HG03558 (cell line): ENCODE results near the gene GPX4.

Source experiments
- ATAC-seq: cut with Tn5 transposase; IDR thresholded peaks from one replicate; pipeline ENCODE4 v1.9.1; 2021; ENCODE audit warnings: moderate number of reproducible peaks; ENCODE audit not compliant: unreplicated experiment; ENCODE audit errors: extremely low read depth

GPX4 gene, protein sequence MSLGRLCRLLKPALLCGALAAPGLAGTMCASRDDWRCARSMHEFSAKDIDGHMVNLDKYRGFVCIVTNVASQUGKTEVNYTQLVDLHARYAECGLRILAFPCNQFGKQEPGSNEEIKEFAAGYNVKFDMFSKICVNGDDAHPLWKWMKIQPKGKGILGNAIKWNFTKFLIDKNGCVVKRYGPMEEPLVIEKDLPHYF

DNA sequence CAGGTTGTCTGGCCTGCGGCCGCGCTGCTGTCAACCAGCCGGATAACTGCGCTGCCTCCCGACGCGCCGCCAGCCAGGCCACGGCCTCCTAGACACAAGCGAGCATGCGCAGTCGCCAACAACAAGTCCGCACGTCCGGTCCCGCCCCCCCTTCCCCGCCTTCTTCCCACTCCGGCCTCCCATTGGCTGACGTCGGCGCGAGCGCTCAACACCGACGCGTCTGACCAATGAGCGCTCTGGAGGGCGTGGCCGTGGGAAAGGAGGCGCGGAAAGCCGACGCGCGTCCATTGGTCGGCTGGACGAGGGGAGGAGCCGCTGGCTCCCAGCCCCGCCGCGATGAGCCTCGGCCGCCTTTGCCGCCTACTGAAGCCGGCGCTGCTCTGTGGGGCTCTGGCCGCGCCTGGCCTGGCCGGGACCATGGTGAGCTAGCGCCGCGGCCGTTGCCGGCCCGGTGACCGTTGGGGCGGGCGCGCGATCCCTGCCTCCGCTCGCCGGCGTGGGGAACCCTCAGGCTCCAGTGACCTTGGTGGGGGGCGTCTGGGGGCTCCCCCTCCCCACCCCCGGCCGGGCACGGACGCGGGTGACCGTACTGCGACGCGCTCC lies at the start of gene GPX4:
GPX4 (plus strand) TSS at position 287 of the 603 bp plus-strand sequence; CDS start at position 337, 50 bp downstream.
- peak; percentile 36 for ATAC-seq

DNA sequence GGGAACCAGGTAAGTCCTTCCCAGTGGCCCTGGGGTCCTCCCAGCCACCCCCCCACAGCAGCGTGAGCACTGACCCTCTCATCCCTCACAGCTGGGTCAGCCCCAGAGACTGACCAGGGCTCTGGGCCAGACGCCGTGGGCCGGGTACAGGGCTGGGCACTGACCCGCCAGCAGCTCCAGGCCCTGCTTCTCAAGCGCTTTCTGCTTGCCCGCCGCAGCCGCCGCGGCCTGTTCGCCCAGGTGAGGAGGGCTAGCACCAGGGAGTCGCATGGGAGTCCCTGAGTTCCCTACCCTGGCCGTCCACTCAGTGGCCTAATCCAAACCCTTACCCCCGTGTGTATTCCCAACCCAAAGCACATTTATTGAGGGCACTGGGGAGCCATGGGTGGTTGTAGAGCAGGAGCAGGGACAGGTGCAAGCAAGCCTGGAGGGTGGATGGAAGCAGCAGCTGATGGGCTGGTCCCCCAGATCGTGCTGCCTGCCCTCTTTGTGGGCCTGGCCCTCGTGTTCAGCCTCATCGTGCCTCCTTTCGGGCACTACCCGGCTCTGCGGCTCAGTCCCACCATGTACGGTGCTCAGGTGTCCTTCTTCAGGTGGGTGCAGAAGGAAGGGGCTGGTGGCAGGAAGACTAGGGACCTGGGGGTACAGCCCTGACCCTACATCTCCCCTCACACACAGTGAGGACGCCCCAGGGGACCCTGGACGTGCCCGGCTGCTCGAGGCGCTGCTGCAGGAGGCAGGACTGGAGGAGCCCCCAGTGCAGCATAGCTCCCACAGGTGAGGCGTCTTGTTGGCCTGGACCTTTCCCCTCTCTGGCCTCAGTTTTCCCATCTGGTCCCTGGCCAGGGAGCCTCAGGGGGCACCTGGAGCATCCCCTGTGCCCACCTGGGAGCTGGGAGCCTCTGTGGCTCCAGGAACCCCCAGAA lies 49.4 kb upstream of the GPX4 start:
- no peak for ATAC-seq

DNA sequence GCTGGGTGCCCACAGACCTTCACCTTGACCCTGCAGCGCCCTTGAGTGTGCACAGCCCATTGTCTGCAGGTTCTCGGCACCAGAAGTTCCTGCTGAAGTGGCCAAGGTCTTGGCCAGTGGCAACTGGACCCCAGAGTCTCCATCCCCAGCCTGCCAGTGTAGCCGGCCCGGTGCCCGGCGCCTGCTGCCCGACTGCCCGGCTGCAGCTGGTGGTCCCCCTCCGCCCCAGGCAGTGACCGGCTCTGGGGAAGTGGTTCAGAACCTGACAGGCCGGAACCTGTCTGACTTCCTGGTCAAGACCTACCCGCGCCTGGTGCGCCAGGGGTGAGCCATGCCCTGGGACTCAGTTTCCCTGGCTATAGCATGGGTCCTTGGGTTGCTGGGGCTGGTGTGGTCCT lies 48.8 kb upstream of the GPX4 start:
- ATAC-seq: no peak

DNA sequence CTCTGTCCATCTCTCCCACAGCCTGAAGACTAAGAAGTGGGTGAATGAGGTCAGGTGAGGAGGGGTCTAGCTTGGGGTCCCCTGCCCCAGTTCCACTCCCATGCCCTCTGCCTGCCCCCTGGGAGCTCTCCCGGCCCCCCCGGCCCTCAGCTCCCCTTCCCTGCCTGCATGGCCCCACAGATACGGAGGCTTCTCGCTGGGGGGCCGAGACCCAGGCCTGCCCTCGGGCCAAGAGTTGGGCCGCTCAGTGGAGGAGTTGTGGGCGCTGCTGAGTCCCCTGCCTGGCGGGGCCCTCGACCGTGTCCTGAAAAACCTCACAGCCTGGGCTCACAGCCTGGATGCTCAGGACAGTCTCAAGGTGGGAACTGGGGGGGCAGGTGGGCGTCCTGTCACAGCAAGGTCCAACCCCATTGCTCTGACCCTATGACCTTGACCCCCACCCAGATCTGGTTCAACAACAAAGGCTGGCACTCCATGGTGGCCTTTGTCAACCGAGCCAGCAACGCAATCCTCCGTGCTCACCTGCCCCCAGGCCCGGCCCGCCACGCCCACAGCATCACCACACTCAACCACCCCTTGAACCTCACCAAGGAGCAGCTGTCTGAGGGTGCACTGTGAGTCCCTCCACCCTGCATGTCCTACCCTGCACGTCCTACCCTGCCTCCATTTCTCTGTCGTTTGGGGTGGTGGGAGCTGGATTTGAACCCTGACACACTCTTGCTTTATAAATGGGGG lies 47.7 kb upstream of the GPX4 start:
- no peak for ATAC-seq

DNA sequence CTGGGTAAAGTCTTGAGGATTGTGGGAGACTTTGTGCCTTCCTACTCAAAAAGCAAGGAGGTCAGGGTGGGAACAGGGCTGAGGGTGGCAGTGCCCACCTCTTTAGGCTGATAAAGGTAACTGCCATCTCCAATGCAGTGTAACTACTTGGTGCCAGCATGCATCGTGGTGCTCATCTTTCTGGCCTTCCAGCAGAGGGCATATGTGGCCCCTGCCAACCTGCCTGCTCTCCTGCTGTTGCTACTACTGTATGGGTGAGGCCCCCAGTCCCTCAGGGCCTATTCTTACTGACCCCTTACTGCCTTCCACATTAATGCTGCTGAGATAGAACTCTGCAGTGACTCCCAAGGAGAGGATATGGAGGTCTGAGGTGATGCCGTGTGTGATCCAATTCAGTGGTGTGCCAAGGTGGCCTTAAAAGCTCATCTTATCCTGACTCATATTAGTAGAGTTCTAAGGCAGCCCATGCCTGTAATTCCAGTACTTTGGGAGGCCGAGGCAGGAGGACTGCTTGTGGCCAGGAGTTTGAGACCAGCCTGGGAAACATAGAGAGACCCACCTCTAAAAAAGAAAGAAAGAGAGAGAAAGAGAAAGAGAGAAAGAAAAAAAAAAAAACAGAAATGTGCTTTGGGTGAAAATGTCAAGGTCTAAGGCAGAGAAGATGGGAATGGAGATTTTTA lies 46.5 kb upstream of the GPX4 start:
- no peak for ATAC-seq

DNA sequence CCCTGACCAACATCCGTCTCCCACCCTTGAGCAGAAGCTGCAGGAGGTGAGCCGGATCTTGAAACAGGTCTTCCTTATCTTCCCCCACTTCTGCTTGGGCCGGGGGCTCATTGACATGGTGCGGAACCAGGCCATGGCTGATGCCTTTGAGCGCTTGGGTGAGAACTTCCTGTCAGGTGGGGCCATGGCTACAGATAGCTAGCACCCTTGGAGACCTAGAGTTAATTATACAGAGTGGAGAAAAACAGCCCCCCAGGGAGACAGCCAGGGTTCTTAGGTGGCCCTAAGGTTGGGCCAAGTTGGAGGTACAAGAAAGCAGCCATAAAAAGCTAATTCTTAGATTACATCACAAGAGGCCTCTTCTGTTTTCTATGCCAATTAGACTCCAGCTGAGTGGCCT lies 45.7 kb upstream of the GPX4 start:
- no peak for ATAC-seq

DNA sequence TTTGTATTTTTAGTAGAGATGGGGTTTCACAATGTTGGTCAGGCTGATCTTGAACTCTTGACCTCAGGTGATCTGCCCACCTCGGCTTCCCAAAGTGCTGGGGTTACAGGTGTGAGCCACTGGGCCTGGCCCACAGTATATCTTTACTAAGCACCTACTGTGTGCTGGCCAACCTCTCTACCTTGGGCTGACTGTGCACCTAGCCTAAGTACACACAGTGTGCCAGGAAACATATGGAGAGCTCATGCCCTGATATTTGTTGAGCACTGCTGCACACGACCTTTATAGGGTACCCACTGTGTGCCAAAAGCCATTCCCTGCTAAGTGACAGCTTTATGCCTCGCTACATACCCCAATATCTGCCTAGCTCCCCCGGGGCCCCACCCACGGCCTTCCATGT lies 43.1 kb upstream of the GPX4 start:
- ATAC-seq: no peak

DNA sequence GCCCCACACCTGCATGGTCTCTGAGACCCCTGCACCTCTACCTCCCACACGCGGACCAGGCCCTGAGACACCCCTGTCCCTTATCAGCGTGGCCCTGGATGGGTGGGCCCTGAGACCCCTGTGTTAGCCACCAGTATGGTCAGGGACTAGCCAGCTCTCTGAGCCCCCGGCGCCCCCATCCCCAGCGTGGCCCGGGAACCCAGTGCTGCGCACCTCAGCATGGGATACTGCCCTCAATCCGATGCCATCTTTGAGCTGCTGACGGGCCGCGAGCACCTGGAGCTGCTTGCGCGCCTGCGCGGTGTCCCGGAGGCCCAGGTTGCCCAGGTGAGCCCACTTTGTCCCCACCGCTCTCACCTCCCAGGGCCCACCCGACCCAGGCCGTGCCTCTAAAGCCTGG lies 41.8 kb upstream of the GPX4 start:
- no peak for ATAC-seq

DNA sequence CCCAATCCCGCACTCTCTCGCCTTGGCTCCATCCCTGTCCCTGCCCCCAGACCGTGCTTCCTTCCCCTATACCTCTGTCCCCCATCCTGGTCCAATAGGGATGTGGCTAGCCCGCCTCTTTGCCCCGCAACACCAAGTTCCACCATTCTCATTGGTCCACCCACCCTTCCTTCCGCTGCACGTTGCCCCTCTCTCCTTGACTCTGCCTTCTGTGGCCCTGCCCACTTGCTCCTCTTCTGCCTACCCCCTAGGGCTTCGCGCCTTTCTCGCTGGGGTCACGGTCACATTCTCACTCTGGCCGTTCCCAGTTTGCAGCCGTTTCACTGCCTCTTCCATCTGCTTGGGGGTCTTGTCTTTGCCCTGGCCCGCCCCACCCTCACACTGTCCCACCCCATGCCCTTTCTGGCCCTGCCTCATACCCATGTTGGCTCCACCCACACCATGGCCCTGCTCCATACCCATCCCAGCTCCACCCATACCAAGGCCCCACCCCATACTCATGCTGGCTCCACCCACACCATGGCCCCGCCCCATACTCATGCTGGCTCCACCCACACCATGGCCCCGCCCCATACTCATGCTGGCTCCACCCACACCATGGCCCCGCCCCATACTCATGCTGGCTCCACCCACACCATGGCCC lies 41.3 kb upstream of the GPX4 start:
- no peak for ATAC-seq

DNA sequence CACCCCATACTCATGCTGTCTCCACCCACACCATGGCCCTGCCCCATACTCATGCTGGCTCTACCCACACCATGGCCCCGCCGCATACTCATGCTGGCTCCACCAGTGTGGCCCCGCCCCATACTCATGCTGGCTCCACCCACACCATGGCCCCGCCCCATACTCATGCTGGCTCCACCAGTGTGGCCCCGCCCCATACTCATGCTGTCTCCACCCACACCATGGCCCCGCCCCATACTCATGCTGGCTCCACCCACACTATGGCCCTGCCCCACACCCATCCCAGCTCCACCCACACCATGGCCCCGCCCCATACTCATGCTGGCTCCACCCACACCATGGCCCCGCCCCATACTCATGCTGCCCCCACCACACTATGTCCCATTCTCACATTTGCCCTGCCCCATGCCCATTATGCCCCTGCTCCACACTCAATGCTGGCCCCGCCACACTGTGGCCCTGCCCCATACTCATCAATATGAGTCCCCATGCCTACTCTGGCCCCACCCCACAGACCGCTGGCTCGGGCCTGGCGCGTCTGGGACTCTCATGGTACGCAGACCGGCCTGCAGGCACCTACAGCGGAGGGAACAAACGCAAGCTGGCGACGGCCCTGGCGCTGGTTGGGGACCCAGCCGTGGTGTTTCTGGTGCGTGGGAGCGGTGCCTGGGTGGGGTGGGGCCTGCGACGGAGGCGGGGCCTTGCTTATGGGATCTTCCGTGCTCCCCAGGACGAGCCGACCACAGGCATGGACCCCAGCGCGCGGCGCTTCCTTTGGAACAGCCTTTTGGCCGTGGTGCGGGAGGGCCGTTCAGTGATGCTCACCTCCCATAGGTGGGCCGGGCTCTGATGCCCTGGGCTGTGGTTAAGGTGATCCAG lies 40.5 kb upstream of the GPX4 start:
- ATAC-seq: no peak

DNA sequence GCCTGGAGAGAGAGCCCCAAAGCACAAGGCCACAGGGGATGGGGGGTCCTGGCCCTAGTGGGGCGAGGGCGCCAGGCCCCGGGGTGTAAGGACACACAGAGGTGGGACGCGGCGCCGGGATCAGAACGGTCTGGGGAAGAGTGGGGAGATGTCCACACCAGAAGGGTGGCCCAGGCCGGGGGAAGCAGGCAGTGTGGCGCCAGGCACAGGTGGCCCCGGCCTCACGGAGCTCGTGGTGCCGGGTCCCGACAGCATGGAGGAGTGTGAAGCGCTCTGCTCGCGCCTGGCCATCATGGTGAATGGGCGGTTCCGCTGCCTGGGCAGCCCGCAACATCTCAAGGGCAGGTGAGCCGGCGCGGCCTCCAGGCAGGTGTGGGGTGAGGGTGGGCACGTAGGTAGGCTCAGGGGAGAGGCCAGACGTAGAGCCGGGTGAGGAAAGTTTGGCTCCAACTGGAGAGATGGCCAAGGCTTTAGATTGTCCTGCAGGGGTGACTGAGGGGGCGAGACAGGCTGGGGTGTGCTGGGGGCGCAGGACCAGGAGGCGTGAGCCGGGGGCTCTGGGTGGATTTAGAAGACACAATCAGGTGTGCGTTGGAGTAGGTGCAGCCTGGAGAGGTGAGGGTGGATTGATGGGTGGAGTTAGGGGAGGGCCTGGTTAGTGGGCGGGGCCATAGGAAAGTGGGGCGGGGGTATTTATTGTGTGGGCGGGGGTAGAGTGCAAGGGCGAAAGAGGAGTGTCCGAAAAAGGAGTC lies 39.7 kb upstream of the GPX4 start:
- ATAC-seq: no peak

DNA sequence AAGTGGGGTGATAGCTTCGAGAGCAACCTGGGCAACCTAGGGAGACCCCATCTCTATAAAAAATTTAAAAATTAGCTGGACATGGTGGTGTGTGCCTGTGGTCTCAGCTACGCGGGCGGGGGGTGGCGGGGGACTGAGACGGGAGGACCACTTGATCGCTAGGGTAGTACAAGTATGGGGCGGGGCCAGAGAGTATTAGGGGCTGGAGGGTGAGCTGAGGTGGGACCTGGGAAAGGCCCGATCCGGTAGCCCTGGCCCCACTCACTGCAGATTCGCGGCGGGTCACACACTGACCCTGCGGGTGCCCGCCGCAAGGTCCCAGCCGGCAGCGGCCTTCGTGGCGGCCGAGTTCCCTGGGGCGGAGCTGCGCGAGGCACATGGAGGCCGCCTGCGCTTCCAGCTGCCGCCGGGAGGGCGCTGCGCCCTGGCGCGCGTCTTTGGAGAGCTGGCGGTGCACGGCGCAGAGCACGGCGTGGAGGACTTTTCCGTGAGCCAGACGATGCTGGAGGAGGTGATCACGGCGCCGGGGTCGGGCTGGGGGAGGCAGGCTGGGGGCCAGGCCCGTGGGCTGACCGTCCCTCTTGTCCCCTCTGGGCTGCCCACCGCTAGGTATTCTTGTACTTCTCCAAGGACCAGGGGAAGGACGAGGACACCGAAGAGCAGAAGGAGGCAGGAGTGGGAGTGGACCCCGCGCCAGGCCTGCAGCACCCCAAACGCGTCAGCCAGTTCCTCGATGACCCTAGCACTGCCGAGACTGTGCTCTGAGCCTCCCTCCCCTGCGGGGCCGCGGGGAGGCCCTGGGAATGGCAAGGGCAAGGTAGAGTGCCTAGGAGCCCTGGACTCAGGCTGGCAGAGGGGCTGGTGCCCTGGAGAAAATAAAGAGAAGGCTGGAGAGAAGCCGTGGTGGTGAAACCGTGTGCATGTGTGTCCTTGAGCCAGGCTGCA lies 38.9 kb upstream of the GPX4 start:
- no peak for ATAC-seq

DNA sequence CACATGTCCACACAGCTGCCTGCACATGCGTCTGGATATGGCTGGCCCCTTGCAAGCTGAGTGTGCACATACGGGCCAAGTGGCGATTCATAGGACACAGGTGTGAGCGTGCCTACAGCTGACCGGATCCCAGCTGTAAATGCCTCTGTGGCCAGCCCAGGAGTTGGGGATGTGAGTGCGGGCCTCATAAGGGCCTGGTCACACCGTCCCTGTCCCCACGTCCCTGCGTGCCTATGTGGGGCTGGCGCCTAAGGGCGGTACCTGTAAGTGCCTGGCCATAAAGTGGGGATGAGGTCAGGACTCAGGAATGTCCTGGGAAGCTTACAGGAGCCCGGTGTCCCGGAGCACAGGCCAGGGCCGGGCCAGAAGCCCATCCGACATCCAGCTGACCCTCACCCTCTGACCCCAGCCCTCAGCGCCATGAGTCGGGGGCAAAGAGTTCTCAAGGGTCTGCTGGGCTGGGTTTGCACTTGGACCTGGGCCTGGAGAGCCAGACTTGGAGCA lies 38.1 kb upstream of the GPX4 start:
- ATAC-seq: no peak

DNA sequence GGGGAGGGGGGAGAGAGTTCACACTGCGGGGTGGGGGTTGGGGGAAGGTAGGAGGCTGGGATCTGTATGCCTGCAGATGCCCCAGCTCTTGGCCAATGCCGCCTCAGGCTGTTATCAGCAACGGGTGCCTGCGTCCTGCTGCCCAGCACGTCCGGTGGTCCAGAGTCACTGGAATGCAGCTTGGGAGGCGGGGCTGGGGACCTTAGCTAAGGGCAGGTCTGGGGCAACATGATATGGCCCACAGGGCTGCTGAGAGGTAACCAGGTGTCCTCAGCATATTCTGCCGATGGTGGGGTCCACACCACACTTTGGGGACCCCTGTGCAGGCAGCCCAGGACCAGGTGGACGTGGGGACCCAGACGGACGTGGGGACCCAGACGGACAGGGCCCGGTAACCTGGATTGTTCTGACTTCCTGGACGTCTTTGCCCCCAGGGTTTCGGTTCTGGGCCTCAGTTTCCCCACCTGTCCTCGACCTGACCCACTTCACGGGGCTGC lies 37.5 kb upstream of the GPX4 start:
- no peak for ATAC-seq

DNA sequence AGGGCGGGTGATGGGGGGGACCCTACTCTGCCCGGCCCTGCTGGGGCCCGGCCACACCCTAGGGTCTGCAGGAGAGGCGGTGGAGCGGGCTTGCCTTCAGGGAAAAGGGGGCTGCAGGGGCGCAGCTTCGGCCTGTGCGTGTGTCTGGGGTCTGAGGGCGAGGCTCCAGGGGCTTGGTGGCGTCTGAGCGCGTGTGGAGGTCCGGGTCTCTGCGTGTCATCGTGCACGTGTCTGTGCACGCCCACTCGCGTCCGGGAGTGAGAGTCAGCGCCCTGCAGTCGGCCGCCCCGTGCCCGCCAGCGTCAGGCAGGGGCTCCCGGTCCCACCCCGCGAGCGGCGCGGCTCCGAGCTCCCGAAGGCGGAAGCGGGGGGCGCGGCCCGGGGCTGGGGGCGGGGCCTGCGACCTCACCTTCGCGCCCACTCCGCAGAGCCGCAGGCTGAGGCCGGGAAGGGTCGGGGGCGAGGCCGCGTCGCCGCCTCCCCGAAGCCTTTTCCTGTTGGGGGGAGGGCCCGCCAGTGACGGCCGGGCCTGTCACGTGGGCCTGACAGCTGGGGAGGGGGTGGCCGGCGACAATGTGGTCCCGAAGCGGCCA lies 37.0 kb upstream of the GPX4 start, which contains the start of gene ARHGAP45:
ARHGAP45 (plus strand) TSS at position 420 of the 593 bp plus-strand sequence. CDS start 239 bp downstream, outside the sequence.
- ATAC-seq: no peak

DNA sequence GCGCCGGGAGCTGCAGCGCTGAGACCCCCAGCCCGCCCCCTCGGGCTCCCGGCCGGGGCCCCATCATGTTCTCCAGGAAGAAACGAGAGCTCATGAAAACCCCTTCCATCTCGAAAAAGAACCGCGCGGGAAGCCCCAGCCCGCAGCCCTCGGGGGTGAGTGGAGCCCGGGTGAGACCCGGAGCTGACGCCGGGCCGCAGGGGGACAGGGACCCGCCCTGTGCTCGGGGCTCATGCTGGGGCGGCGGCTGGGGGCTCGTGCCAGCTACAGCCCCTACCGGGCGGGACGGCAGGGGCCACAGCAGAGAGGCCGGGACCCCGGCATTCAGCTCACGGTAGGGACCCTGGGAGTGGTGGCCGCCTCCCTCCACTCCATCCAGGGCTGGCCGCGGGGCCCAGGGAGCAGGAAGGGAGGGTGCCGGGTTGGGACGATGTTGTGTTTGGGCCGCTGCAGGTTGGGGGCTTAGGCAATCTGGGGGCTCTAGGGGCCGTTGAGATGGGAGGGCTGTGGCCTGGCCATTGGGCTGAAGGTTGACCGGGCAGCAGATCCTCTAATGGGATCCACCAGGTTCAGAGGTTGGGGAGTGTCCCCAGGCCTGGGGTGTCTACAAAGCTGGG lies 36.3 kb upstream of the GPX4 start:
- no peak for ATAC-seq
